Middle frontal gyrus (tissue), 1 donor: ENCODE measurements around the gene LMF1.
"Not testable (repeated sequence)": the region's sequence is repeated elsewhere in the genome, so short reads cannot be mapped to it uniquely, and the experiment has no call there.

ENCODE experiments used
- DNase-seq: peaks from one replicate; pipeline ENCODE4 v3.0.0-alpha.2; 2015; ENCODE audit warnings: low spot score; ENCODE audit errors: extremely low spot score

LMF1 gene

GRCh38 chr16:832652-833336, 138.0 kb downstream of the LMF1 start:
- no peak for DNase-seq

- DNase-seq, result no peak
Measured at GRCh38 chr16:831571-832413, 139.0 kb downstream of the LMF1 start.

- DNase-seq, result no peak
Measured at GRCh38 chr16:830871-831570, 139.8 kb downstream of the LMF1 start.

DNA sequence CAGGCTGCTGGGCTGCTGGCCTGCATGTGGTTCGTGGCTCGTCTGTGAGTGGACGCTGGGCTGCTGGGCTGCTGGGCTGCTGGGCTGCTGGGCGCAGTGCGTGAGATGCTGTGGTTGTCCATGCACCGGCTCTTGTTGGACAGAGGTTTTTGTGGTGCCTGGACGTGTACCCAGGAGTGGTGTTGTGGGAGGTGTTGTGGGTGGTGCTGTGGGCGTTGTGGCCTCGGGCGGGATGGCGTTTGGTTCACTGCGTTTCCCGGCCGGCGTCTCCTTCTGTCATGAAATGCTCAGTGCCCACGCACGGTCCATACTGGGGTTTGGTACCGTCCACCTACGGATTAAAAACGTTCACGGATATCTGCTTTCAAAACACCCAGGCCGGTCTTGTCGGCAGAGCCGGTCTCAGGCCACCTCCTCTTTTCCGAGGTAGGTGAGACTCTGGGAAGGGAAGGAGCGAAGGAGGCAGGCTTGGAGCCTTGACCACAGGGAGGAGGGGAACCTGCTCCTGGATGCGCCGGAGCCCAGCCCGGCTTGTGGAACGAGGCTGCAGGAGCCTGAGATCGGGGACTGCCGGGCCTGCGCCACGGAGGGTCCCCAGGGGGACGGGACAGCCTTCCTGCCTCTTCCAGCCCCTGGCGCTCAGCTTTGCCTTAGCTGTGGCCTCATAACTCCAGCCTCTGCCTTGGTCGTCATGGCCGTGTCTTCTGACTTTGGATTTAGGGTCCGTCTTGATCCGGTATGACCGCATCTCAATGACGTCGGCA, 140.5 kb downstream of the LMF1 start:
- no peak for DNase-seq

DNA sequence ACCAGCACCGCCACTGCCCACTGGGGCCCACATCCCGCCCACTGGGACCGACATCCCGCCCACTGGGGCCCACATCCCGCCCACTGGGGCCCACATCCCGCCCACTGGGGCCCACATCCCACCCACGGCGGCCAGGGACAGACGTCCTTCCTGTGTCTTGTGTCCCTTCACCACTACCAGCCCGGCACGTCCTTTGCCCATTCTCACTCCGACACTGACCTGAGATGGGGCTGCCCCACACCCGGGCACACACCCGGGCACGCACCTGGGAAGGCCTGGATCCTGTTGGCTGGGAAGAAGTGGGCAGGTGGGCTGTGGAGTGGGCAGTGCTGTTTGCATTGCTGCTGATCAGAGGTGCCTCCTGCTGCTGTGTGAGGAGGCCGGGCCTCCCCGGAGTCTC, 141.9 kb downstream of the LMF1 start:
- no peak for DNase-seq

DNA sequence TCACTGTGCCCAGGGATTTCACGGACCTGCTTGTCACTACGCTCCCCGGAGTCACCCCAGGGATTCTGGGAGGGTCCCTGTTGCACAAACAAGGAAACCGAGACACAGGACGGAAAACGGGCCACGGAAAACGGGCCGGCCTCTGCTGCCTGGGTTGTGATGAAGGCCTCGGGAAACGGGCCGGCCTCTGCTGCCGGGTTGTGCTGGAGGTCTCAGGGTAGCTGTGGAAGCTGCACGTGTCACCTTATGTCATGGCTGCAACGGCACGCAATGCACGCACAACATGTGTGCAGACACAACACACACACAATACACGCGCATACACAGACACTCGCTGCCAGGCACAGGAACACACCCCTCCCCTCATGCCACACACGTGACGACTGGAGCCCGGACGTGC, 143.3 kb downstream of the LMF1 start:
- DNase-seq, result no peak

- DNase-seq, result no peak
Measured at GRCh38 chr16:825341-826061, 145.3 kb downstream of the LMF1 start.

- DNase-seq, result no peak
Measured at GRCh38 chr16:824601-825000, 146.2 kb downstream of the LMF1 start.

- DNase-seq, result no peak
Measured at GRCh38 chr16:824194-824593, 146.6 kb downstream of the LMF1 start.

DNA sequence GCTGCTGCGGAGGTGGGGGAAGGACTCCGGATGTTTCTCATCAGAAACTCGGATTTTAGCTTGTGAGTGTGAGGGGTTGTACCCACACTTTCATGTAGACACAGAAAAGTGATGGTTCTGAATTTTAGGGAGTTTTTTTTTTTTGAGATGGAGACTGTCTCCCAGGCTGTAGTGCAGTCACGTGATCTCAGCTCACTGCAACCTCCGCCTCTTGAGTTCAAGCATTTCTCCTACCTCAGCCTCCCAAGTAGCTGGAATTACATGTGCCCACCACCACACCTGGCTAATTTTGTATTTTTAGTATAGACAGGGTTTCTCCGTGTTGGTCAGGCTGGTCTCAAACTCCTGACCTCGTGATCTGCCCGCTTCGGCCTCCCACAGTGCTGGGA, 147.9 kb downstream of the LMF1 start:
- no peak for DNase-seq

- no peak for DNase-seq
Measured at GRCh38 chr16:822174-822908, 148.4 kb downstream of the LMF1 start.

GRCh38 chr16:821751-822150, 149.0 kb downstream of the LMF1 start:
- DNase-seq, result no peak

- DNase-seq, result no peak
Measured at GRCh38 chr16:820748-821147, 150.0 kb downstream of the LMF1 start.

DNA sequence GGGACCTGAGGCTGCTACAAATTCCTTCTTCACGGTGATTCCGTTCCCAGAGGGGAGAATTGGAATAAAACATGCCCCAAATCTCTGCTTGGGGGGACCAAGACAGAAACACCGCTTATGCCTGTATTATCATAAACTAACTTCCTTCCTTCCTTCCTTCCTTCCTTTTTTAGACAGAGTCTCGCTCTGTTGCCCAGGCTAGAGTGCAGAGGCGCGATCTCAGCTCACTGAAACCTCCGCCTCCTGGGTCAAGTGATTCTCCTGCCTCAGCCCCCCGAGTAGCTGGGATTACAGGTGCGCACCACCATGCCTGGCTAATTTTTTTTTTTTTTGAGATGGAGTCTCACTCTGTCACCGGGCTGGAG, 150.8 kb downstream of the LMF1 start:
- DNase-seq, result not testable (repeated sequence)

DNA sequence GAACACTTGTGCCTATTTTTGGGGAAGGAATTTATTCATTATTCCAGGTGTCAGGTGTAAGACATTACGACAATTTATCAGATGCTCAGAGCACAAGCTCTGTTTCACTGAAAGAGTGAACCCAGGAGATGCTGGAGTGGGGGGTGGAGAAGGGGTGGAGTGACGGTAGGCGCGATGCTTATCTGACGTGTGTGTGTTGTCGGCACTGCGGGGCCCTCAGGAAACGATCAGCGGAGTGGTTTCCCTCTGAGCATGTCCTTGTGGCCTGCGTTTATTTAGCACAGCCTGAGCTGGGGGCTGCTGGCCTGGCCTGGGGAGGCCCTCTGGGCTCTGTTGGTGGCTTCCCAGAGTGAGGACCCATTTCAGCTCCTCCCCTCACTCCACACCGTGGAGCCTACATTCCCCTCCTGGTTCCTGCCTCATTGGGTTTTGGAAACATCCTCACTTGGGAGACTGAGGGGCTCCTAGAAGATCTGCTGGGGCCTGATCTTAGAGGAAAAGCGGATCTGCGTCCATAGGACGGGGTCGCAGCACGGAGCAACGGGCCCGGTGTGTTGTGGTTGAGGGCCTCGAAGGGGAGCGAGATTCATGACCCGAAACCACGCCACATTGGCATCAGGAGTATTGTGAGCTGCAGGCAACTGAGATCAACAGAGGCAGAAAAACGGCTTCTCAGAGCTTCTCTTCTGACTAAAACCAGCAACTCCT, 151.3 kb downstream of the LMF1 start:
- DNase-seq, result no peak

- DNase-seq, result no peak
Measured at GRCh38 chr16:818592-818991, 152.2 kb downstream of the LMF1 start.

GRCh38 chr16:818132-818531, 152.7 kb downstream of the LMF1 start:
- DNase-seq, result no peak

DNA sequence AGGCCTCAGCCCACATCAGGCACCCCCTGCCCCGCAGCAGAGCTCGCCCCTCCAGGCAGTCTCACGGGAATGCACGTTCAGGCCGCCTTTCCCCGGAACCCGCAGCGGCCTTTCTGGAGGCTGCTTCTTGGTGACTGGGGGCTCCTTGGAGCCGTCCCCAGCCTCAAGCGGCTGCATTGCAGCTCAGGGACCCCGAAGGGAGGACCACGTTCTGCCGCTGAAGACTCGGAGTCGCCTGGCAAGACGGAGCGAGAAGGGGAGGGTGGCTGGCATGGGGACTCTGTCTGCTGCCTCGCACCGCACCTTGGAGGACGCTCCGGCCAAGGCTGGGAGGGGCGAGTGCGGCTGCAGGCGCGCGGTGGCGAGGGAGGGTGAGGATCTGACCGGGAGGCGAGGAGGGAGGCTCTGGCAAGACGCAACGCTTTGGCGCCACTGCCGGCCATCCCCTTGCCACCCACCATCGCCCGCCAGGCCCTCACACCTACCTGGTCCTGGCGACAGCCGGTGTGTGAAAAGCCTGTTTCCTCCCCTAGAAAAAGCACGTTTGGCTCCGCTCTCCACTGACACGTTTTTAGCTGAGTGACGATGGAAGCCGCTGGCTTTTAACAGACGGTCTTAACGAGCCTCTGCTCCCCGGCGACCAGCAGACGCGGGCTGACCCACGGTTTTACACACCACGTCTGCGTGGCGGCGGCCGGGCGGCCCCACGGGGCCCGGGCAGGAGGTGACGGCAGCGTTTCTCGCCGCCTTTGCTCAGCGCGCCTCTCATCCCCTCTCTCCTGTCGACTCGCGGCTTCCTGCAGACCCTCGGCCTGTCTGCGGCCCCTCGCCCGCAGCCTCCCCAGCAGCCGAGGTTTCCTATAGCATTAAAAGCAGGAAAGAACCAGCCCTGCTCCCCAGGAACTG, 153.5 kb downstream of the LMF1 start:
- DNase-seq, result no peak

GRCh38 chr16:815861-816260, 154.9 kb downstream of the LMF1 start:
- DNase-seq, result no peak
